Gastrocnemius medialis (tissue), 4 donors: ENCODE results near the gene SERPINA3.

ENCODE experiments used
- POLR2A ChIP-seq, 2 donors: fragments of 450-650 bp; IDR thresholded peaks; one replicate each; pipeline ENCODE4 v1.6.1; 2017; ENCODE audit warnings: antibody characterized with exemption in 2 of 2, mild to moderate bottlenecking in 2 of 2, moderate library complexity in 2 of 2
- TF ChIP-seq, protein P1 (sequence below), 5 experiments: fragments of 450-650 bp in 3 of 5; fragments of 200-600 bp in 2 of 5; sonication (generic) in 2 of 5; IDR thresholded peaks in 4 of 5; conservative IDR thresholded peaks in 1 of 5; 1 replicate in 4 of 5; 2 replicates in 1 of 5; pipeline ENCODE4 v1.5.1; 2016 to 2019; ENCODE audit warnings: antibody characterized with exemption in 5 of 5, mild to moderate bottlenecking in 3 of 5, moderate library complexity in 3 of 5

DNA sequence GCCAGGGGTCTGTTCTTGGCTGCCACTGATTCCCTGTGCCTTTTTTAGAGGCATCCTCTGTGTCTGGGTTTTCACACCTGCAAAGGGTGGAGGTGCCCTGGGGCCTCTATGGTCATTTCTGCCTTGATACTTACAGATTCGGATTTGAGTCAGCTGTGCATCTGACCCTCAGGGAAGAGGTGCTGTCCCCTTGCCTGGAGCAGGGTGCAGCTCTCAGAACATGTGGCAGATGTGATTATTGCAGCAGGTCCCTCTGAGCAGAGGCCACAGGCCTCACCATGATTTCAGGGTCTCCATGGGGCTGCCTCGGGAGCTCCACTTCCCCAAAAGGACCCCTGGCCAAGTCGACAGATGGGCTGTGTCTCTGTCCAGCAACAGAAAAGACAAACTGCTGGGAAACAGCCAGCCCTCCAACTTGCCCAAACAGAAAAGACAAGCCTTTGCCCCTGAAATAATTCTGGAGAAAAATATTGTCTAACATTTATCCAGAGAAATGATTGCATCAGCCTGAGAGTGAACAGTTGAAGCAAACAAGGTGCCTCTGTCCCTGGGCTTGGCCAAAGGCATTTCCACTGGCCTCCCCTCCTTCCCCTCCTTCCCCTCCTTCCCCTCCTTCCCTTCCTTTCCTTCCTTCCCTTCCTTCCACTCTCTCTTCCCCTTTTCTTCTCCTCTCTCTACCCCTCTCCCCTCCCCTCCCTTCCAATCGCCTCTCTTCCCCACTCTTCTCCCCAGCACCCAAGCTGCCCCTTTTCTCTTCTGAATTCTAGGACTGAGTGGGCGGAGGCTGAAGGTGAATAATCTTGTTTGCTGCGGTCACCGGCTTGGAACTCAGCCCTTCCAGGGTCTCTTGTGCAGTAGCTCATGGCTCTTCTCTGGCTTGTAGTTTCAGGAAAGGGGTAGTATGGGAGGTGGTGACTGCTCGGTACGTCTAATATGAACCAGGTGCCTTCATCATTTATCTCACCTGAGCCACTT, 676 bp downstream of the SERPINA3 start:
- TF ChIP-seq, protein P1, sequence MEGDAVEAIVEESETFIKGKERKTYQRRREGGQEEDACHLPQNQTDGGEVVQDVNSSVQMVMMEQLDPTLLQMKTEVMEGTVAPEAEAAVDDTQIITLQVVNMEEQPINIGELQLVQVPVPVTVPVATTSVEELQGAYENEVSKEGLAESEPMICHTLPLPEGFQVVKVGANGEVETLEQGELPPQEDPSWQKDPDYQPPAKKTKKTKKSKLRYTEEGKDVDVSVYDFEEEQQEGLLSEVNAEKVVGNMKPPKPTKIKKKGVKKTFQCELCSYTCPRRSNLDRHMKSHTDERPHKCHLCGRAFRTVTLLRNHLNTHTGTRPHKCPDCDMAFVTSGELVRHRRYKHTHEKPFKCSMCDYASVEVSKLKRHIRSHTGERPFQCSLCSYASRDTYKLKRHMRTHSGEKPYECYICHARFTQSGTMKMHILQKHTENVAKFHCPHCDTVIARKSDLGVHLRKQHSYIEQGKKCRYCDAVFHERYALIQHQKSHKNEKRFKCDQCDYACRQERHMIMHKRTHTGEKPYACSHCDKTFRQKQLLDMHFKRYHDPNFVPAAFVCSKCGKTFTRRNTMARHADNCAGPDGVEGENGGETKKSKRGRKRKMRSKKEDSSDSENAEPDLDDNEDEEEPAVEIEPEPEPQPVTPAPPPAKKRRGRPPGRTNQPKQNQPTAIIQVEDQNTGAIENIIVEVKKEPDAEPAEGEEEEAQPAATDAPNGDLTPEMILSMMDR (IDR thresholded peaks at IDR 0.05 in 4 of 5, conservative IDR thresholded peaks at IDR 0.05 in 1 of 5), result no peak
- no peak for TF ChIP-seq POLR2A (IDR thresholded peaks at IDR 0.05)
